Measurements from ENCODE around the gene EFNA5. TPM values are rescaled to one million over a fixed set of nuclear protein-coding genes. Genes with fewer than 3 reads are reported as not detected.

Gene EFNA5
- total RNA-seq, 1 experiment from 2014 or later = 0.22 TPM

- H3K4me3 ChIP-seq (replicated peaks in 1 of 2; ENCODE audit: low read depth in 1 of 2, low read length in 2 of 2) = no peak overlapping the region
- H3K4me1 ChIP-seq (ENCODE audit: control insufficient read depth in 1 of 2, insufficient read depth in 2 of 2, low read length in 2 of 2) = no peaks in the 10 kb centered on the region
- DNase-seq (ENCODE audit: low read depth, low spot score) (no peak), ATAC-seq (no peak)
- no peak overlapping the region for H3K27ac ChIP-seq (ENCODE audit: low read depth, low read length)
- POLR2A ChIA-PET = no interaction called here
- no peaks in the 10 kb centered on the region for H4K20me1 ChIP-seq (ENCODE audit: insufficient read depth)
- no peak overlapping the region for H3K9ac ChIP-seq (ENCODE audit: low read length)
- CTCF ChIA-PET = no interaction called here
- no TSS peak for BruUV-seq (replicated peaks)
- no peaks in the 10 kb centered on the region for H3K79me2 ChIP-seq (ENCODE audit: insufficient read depth, low read length)
- H3K9me2 ChIP-seq (ENCODE audit: insufficient read depth) = no peaks in the 10 kb centered on the region
- no peak for TF ChIP-seq ELF1 (IDR thresholded peaks at IDR 0.05; ENCODE audit: borderline replicate concordance, low read depth)
- TF ChIP-seq CEBPB (IDR thresholded peaks at IDR 0.05; ENCODE audit: low read depth) = no peak
- no peak for TF ChIP-seq YY1 (IDR thresholded peaks at IDR 0.05; ENCODE audit: extremely low read depth, insufficient replicate concordance, low read depth, low read length)
- TF ChIP-seq EGR1 (IDR thresholded peaks at IDR 0.05; ENCODE audit: low read depth) = no peak
- no peak for TF ChIP-seq RAD21 (IDR thresholded peaks at IDR 0.05; ENCODE audit: low read depth)
- TF ChIP-seq REST (IDR thresholded peaks at IDR 0.05; ENCODE audit: low read depth) = no peak
- no peak for TF ChIP-seq EZH2 (IDR thresholded peaks at IDR 0.05)
- TF ChIP-seq ZBTB33 (IDR thresholded peaks at IDR 0.05; ENCODE audit: extremely low read depth, insufficient replicate concordance, low read length) = no peak
- no peak for TF ChIP-seq JUND (IDR thresholded peaks at IDR 0.05)
- no peak for TF ChIP-seq EZH2phosphoT487 (IDR thresholded peaks at IDR 0.05; ENCODE audit: borderline replicate concordance)
- no peak for TF ChIP-seq POLR2A (IDR thresholded peaks at IDR 0.05; ENCODE audit: borderline replicate concordance, extremely low read depth, insufficient read depth, insufficient read length)
- no peak for TF ChIP-seq MAX (IDR thresholded peaks at IDR 0.05)
- no peak for TF ChIP-seq SRF (IDR thresholded peaks at IDR 0.05; ENCODE audit: low read depth)
- TF ChIP-seq POLR2AphosphoS5 (IDR thresholded peaks at IDR 0.05; ENCODE audit: low read depth, low read length) = no peak
- TF ChIP-seq FOSL1 (IDR thresholded peaks at IDR 0.05; ENCODE audit: low read depth) = no peak
- TF ChIP-seq ATF3 (IDR thresholded peaks at IDR 0.05) = no peak
- no peak for TF ChIP-seq TCF7L2 (IDR thresholded peaks at IDR 0.05; ENCODE audit: borderline replicate concordance, extremely low read depth, insufficient read depth, insufficient read length)
- TF ChIP-seq ZNF274 (IDR thresholded peaks at IDR 0.05; ENCODE audit: low read depth, low read length) = no peak
- no peak for TF ChIP-seq SP1 (IDR thresholded peaks at IDR 0.05; ENCODE audit: low read depth)
- H3K27me3 ChIP-seq (ENCODE audit: insufficient read depth, low read length) = no peaks in the 10 kb centered on the region
- no peak overlapping the region for H2AFZ ChIP-seq (ENCODE audit: low read depth, low read length, poor library complexity, severe bottlenecking)
- RAD21 ChIA-PET (ENCODE audit: low non-redundant PET in 1 of 2, low total read pairs in 2 of 2, uncharacterized antibody in 2 of 2, unreplicated experiment in 2 of 2) = no interaction called here
- intact Hi-C loops (cut with micrococcal nuclease) = no loop called here
- H3K36me3 ChIP-seq (ENCODE audit: control insufficient read depth in 1 of 2, insufficient read depth in 2 of 2, low read length in 2 of 2) = no peaks in the 10 kb centered on the region
- H3K9me3 ChIP-seq (ENCODE audit: control insufficient read depth in 1 of 2, insufficient read depth in 1 of 2, low read depth in 1 of 2, low read length in 2 of 2) = no peaks in the 10 kb centered on the region
- no peak overlapping the region for H3K4me2 ChIP-seq (ENCODE audit: low read length)
These were observed 152.5 kb downstream of the EFNA5 start for GRCh38 chr5:107518190-107518589.
